HepG2 (cell line): ENCODE measurements around the gene RBM34. TPM values are rescaled to one million over a fixed set of nuclear protein-coding genes. Genes with fewer than 3 reads are reported as not detected.

Experiments
- CEBPB ChIP-seq: IDR thresholded peaks from 2 replicates; pipeline ENCODE4 v1.6.1; 2011; ENCODE audit warnings: low read depth, low read length, improper control_type of control experiment, borderline replicate concordance
- PAXIP1 ChIP-seq: sonication (generic); formaldehyde crosslinking; conservative IDR thresholded peaks from 2 replicates; pipeline ENCODE4 v1.4.0; 2020; ENCODE audit warnings: mild to moderate bottlenecking, missing genetic modification reagents, moderate library complexity
- RARA ChIP-seq: IDR thresholded peaks from 2 replicates; pipeline ENCODE4 v1.6.1; 2016; ENCODE audit warnings: missing genetic modification reagents, missing compliant biosample characterization
- SMAD3 ChIP-seq: sonication (generic); formaldehyde crosslinking; IDR thresholded peaks from 2 replicates; pipeline ENCODE4 v1.4.0; 2020; ENCODE audit warnings: missing genetic modification reagents
- SMC3 ChIP-seq: IDR thresholded peaks from 2 replicates; pipeline ENCODE4 v1.6.1; 2011; ENCODE audit warnings: low read length, improper control_type of control experiment
- ZBTB8A ChIP-seq: sonication (generic); formaldehyde crosslinking; IDR thresholded peaks from 2 replicates; pipeline ENCODE4 v1.4.0; 2020; ENCODE audit warnings: mild to moderate bottlenecking, low read depth, missing genetic modification reagents, borderline replicate concordance
- ZNF354B ChIP-seq: sonication (generic); formaldehyde crosslinking; IDR thresholded peaks from 2 replicates; pipeline ENCODE4 v1.8.0; 2022; ENCODE audit warnings: mild to moderate bottlenecking, missing genetic modification reagents
- ZNF605 ChIP-seq: sonication (generic); formaldehyde crosslinking; IDR thresholded peaks from 2 replicates; pipeline ENCODE4 v1.8.0; 2022; ENCODE audit warnings: mild to moderate bottlenecking, missing genetic modification reagents
- ZNF703 ChIP-seq: sonication (generic); formaldehyde crosslinking; IDR thresholded peaks from 2 replicates; pipeline ENCODE4 v1.5.1; 2020; ENCODE audit warnings: missing genetic modification reagents, mild to moderate bottlenecking, moderate library complexity, borderline replicate concordance
- ZNF781 ChIP-seq: sonication (generic); formaldehyde crosslinking; IDR thresholded peaks from 2 replicates; pipeline ENCODE4 v1.5.1; 2020; ENCODE audit warnings: borderline replicate concordance, mild to moderate bottlenecking, missing genetic modification reagents; ENCODE audit errors: not compliant biosample characterization
- ZNF816 ChIP-seq: sonication (generic); formaldehyde crosslinking; IDR thresholded peaks from 2 replicates; pipeline ENCODE4 v1.8.0; 2022; ENCODE audit warnings: missing genetic modification reagents, mild to moderate bottlenecking, borderline replicate concordance
- polyA plus RNA-seq, 8 experiments: library from polyadenylated mRNA; depleted of rRNA in 3 of 8; stranded (reverse) in 7 of 8; unstranded in 1 of 8; fragments of >200 nt; fragmentation: Illumina TruSeq in 4 of 8; extraction: Trizol in 4 of 8; gene quantifications; 2 replicates each; pipeline versions ENCODE4 v1.2.1 to v1.2.3, GENCODE V29; 2011 to 2016; ENCODE audit warnings: low read depth in 4 of 8, missing spikeins in 1 of 8, mixed read lengths in 1 of 8; ENCODE audit not compliant: insufficient read depth in 1 of 8
- total RNA-seq, 5 experiments: library from RNA; depleted of rRNA; stranded (reverse); fragments of >200 nt; fragmentation: Illumina TruSeq; extraction: Trizol; gene quantifications; 2 replicates each; pipeline ENCODE4 v1.2.3, GENCODE V29; 2016; ENCODE audit warnings: low read depth in 1 of 5
- TF ChIP-seq, protein P1 (sequence below): sonication (generic); formaldehyde crosslinking; IDR thresholded peaks from 2 replicates; pipeline ENCODE4 v1.8.0; 2022; ENCODE audit warnings: mild to moderate bottlenecking, missing genetic modification reagents, moderate library complexity
- TF ChIP-seq, protein P2 (sequence below): fragments of 450-650 bp; IDR thresholded peaks from 2 replicates; pipeline ENCODE4 v1.6.1; 2016
- TF ChIP-seq, protein P3 (sequence below): sonication (generic); formaldehyde crosslinking; IDR thresholded peaks from 2 replicates; pipeline ENCODE4 v1.4.0; 2020; ENCODE audit warnings: low read depth, mild to moderate bottlenecking, missing genetic modification reagents
- TF ChIP-seq, protein P4 (sequence below): sonication (generic); formaldehyde crosslinking; IDR thresholded peaks from 2 replicates; pipeline ENCODE4 v1.4.0; 2020; ENCODE audit warnings: mild to moderate bottlenecking, missing genetic modification reagents

The RBM34 gene
- total and polyA plus RNA-seq, 2 of the 13 experiments (the other 11 are each of a cell fraction or from before 2014, with no cell fraction given): 34.7 to 73.0 TPM

DNA sequence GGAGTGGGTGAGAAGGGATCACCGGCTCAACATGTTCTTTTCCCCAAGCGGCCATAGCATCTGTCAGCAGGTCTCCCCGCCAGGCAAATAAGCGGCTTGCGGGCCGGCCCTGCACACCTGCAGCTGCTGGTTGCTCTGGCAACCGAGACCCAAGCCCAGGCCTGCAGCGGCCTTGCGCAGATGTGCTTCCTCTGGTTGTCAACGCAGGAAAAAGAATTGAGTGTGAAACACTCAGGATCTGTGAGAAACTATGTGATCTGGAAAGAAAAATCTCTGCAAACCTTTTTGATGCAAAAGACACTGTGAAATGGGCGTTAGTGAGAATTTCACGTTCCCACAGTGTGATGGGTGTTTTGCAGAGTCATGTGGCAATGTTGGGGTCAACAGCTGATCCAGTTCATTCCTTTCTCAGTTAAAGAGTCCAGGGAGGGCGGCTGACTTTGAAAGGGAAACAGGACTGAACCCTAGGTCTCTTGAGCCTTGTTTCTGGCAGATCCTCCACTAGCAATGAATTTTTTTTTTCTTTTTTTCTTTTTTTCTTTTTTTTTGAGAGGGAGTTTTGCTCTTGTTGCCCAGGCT, 60.8 kb downstream of the RBM34 start (continued):
- 0 out of 2 replicates have a peak, but pooled peaks have one; percentile 22 for TF ChIP-seq PAXIP1 (CRISPR knock-in tag)
- no peak for TF ChIP-seq ZNF816 (CRISPR knock-in tag)
- TF ChIP-seq ZBTB8A (CRISPR knock-in tag): no peak
- TF ChIP-seq ZNF781: no peak
- peak; percentile 41; the same call in 1 of the 2 replicates for TF ChIP-seq RARA (CRISPR knock-in tag)
- TF ChIP-seq SMC3: no peak
- TF ChIP-seq SMAD3 (CRISPR knock-in tag): no peak
- TF ChIP-seq, protein P1, sequence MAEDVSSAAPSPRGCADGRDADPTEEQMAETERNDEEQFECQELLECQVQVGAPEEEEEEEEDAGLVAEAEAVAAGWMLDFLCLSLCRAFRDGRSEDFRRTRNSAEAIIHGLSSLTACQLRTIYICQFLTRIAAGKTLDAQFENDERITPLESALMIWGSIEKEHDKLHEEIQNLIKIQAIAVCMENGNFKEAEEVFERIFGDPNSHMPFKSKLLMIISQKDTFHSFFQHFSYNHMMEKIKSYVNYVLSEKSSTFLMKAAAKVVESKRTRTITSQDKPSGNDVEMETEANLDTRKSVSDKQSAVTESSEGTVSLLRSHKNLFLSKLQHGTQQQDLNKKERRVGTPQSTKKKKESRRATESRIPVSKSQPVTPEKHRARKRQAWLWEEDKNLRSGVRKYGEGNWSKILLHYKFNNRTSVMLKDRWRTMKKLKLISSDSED (CRISPR knock-in tag): no peak
- TF ChIP-seq, protein P2, sequence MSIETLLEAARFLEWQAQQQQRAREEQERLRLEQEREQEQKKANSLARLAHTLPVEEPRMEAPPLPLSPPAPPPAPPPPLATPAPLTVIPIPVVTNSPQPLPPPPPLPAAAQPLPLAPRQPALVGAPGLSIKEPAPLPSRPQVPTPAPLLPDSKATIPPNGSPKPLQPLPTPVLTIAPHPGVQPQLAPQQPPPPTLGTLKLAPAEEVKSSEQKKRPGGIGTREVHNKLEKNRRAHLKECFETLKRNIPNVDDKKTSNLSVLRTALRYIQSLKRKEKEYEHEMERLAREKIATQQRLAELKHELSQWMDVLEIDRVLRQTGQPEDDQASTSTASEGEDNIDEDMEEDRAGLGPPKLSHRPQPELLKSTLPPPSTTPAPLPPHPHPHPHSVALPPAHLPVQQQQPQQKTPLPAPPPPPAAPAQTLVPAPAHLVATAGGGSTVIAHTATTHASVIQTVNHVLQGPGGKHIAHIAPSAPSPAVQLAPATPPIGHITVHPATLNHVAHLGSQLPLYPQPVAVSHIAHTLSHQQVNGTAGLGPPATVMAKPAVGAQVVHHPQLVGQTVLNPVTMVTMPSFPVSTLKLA: peak; percentile 38
- no peak for TF ChIP-seq ZNF703 (CRISPR knock-in tag)
- TF ChIP-seq, protein P3, sequence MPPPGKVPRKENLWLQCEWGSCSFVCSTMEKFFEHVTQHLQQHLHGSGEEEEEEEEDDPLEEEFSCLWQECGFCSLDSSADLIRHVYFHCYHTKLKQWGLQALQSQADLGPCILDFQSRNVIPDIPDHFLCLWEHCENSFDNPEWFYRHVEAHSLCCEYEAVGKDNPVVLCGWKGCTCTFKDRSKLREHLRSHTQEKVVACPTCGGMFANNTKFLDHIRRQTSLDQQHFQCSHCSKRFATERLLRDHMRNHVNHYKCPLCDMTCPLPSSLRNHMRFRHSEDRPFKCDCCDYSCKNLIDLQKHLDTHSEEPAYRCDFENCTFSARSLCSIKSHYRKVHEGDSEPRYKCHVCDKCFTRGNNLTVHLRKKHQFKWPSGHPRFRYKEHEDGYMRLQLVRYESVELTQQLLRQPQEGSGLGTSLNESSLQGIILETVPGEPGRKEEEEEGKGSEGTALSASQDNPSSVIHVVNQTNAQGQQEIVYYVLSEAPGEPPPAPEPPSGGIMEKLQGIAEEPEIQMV (CRISPR knock-in tag): no peak
- TF ChIP-seq, protein P4, sequence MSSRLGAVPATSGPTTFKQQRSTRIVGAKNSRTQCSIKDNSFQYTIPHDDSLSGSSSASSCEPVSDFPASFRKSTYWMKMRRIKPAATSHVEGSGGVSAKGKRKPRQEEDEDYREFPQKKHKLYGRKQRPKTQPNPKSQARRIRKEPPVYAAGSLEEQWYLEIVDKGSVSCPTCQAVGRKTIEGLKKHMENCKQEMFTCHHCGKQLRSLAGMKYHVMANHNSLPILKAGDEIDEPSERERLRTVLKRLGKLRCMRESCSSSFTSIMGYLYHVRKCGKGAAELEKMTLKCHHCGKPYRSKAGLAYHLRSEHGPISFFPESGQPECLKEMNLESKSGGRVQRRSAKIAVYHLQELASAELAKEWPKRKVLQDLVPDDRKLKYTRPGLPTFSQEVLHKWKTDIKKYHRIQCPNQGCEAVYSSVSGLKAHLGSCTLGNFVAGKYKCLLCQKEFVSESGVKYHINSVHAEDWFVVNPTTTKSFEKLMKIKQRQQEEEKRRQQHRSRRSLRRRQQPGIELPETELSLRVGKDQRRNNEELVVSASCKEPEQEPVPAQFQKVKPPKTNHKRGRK: no peak
- TF ChIP-seq ZNF354B (CRISPR knock-in tag): no peak
- TF ChIP-seq CEBPB: peak; percentile 57; the same call in 1 of the 2 replicates
- 0 out of 2 replicates have a peak, but pooled peaks have one; percentile 36 for TF ChIP-seq ZNF605 (CRISPR knock-in tag)
